CD1c-positive myeloid dendritic cell (primary cell): ENCODE results near the gene SLC8A1.

ENCODE experiments used
- DNase-seq: peaks from one replicate; pipeline ENCODE4 v3.0.0-alpha.2; 2016; ENCODE audit errors: extremely low spot score

SLC8A1 gene

DNA sequence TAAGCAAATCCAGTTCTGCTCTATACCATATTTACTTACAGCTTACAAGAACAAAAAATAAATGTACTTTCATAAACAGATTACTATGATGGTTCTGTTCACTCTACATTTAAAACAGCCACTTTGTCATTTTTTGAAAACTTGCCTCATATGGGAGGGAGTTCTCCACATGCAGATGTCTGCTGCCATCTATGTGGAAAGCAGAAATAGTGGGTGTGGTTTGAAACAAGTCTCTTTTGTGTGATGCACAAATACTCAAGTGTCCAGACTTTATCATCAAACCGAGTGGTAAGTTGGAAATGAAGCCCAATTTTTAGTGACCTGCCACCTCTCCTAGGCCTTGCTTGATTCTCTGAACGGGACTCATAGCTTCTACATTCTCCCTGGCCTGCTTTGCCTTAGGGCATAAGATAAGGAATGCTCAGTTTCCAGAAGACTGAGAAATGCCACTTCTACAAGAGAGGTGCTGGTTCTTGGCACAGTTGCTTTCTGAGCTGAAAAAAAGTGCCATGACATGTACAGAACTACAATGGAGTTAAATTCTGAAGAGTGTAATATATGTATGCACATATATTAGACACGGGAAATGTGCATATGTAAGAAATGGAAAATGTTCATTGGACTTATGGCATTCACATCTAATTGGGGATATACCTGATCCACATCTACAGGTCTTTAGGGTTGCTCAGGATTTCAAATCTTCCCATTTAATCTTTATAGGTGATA lies 221.0 kb downstream of the SLC8A1 start:
- no peak for DNase-seq

- DNase-seq: no peak
Observed at GRCh38 chr2:40230186-40230585, 221.7 kb downstream of the SLC8A1 start.

DNA sequence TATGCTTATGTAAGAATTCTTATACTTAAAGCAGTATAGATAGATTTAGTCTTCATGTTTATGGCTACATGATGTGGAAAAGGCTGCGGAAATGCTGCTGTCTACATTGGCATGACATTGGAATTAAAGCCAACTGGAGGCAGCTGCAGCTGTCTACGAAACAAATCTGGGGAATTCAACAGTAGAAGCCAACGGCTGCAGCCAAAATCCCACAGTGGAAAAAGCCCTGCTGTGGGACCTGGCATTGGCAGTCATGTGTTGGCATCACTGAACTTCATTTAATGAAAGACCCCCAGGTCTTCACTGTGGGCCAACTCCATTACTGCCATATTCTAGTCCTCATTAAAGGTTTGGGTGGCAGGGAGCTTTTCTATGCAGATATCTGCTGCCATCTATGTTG lies 223.6 kb downstream of the SLC8A1 start:
- DNase-seq: no peak

DNA sequence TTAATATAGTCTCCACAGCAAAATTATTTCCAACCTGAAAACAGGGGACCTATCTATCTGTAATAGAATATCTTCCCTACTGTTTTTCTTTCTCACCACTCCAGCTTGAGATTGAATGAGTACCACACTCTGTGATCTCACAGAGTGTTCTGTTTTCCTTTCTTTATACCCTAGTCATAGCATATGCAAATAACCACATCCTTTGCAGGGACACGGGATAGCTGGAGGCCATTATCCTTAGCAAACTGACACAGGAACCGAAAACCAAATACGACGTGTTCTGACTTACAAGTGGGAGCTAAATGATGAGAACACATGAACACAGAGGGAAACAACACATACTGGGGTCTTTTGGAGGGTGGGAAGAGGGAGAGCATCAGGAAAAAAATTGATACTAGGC lies 224.7 kb downstream of the SLC8A1 start:
- no peak for DNase-seq

DNA sequence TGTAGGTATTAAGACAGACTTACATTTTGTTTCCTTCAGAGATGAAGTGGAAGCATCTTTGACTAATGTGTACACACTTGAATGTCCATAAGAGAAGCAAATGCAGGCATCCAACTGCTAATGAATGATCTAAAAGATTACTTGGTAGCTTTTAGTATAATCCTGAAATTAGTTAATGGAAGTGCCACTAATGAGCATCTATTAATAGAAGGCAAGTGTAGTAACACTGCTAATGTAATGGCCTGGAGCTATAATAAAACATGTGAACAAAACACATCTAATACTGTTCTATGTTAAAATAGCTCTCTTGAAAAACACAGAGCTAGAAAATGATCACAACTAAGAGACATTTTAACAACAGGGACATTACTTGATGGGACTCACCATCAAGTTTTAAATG lies 225.3 kb downstream of the SLC8A1 start:
- no peak for DNase-seq

DNA sequence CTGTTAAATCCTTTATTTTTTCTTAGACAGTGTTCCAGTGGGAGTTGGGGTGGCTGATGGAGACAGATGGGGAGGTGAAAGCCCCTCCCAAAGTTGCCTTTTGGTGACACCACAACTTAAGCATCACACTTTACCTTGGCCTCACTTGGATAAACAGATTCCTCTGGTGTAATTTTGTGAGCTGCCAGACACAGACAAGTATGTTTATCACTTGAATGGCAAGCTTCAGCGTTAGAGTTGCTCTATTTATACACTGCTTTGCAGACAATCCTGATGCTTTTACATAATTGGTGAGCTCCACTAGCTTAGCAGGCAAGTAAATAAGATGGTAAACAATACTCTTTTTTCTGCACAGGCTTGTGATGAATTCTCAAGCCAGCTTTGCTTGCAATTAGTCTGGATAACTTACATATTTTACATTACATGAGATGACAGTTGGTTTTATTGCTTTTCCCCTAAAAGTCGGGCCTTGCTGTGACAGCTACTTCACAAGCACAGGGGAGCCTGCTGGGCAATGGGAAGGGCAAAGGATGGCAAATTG lies 226.2 kb downstream of the SLC8A1 start:
- no peak for DNase-seq

- DNase-seq: no peak
Observed at GRCh38 chr2:40224318-40224717, 227.6 kb downstream of the SLC8A1 start.

DNA sequence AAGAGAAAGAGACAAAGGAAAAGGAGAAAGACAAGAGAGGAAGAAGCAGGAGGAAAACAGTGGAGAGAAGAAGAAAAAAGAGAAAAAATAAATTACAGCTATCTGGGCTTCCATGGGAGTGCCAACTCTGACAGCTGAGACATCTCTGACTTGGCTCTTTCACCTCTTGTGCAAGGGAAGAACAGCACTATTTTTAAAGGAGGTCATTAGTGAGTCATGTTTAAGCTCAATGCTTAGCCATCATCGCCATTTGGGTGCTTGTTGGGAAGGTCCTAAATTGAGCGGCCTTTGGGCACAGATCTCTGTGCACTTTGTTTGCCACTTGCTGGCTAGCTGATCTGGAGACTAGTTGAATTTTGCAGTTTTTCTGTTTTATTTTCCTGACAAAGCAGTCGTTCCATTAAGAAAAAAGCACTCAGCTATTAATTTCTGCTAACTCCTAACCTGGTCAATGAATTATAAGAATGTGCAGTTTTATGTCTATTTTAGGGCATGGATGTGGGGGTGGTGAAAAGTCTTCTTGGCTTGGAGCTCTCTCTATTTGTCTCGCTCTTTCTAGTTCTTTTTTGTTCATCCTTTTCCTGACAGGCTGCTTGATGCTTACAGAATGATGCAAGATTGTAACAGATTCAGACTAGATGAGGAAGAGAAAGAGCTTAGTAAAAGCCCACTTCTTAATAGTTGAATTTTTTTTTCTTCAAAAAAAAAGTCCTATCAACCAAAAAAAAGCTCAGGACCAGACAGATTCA lies 231.5 kb downstream of the SLC8A1 start:
- no peak for DNase-seq

DNA sequence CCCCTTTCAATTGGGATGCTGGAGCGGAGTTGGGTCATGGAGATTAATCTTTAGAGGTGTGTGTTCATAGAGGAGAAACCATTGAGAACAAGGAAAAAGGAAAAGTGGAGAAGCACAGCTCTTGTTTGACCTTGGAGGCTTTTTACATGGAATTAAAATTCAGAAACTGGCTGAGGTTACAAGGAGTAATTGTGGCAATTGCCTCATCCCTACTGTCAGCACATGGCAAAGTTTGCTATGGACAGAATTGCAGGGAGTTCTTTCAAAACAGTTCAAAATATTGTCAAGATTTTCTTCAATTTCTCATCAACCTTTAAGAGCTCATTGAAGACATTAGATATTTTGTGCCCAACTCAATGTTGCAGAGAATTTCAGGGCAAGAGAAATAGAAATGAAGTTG lies 232.7 kb downstream of the SLC8A1 start:
- no peak for DNase-seq

- DNase-seq: no peak
Observed at GRCh38 chr2:40218679-40219078, 233.2 kb downstream of the SLC8A1 start.

DNA sequence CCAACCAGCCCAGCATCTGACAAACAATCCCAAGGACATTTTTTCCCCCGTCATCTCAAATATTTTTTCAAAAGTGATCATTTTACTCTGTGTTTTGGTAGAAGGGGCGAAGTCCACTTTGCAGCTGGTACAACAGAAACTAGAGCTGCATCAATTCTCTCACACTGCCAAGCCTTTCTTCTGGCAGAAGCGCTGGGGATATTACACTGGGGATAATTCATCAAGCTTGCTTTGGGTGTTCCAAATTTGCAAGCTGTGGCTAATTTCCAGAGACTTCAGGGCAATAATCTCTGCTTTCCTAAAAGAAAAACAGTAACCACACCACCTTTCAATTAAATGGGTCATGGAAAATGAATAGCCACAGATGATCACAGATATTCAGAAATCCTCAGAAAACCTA lies 238.3 kb downstream of the SLC8A1 start:
- no peak for DNase-seq

DNA sequence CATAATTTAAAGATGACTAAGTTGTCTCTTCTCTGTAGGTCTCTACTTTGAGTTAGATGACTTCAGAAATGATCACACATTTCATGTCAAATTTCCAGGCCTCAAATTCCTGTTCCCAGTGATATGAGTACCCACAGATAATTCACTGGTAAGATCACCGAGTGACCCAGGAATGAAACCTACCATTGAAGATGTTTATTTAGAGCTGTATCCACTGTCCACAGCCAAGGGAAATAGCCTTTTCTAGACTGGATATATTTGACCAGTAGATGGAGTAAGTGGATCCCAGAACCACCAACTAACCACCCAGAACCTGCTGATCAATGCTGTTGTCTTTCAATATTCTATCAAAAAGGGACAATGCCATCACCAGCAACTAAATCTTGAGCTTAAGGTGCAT lies 238.8 kb downstream of the SLC8A1 start:
- DNase-seq: no peak

- DNase-seq: no peak
Observed at GRCh38 chr2:40210968-40211353, 240.9 kb downstream of the SLC8A1 start.

GRCh38 chr2:40210344-40210967 lies 241.4 kb downstream of the SLC8A1 start:
- DNase-seq: no peak

- no peak for DNase-seq
Observed at GRCh38 chr2:40209761-40210160, 242.1 kb downstream of the SLC8A1 start.

DNA sequence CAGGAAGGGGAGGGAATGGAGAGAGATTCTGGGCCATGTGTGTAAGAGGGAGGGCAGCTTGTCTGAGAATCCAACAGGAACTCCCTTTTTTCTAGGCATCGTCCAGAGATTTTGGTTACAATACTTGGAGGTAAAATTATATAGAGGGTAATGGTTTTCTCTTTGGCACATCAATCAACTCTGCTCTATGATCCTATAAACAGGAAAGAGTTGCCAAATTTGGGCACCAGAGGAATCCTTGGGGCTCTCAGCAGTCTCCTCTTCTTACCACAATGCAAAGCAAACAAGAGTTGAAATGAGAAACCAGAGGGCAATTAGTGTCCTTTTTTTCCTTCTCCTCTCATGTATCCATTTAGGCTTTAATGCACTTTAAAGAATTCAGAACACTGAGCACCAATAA lies 243.4 kb downstream of the SLC8A1 start:
- no peak for DNase-seq

- DNase-seq: no peak
Observed at GRCh38 chr2:40204268-40204667, 247.6 kb downstream of the SLC8A1 start.

GRCh38 chr2:40202798-40203400 lies 249.0 kb downstream of the SLC8A1 start:
- DNase-seq: no peak

- no peak for DNase-seq
Observed at GRCh38 chr2:40201425-40201824, 250.5 kb downstream of the SLC8A1 start.

DNA sequence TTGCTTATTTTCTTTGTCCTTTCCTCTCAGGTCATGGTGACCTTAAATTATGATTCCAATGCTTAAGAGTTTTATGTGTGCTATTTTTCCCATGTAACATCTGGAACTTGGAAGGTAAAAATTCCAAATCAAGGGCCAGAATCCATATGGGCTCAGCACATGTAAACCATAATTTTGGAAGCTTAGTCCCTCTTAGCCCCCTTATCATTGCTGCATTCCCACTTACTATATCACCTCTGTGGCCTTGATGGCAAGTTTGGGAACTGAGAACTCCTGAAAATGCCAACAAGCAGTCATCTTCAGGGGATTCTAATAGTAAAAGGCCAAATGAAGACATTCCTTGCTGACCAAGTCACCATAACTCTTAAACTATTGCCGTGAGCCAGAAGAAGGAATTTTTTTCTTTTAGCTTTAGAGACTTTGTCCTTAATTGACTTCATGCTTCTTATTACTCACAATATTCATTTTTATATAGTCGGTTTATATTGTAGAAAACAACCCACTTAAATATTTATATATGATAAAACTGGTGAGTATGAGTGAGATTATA lies 251.4 kb downstream of the SLC8A1 start:
- DNase-seq: no peak

DNA sequence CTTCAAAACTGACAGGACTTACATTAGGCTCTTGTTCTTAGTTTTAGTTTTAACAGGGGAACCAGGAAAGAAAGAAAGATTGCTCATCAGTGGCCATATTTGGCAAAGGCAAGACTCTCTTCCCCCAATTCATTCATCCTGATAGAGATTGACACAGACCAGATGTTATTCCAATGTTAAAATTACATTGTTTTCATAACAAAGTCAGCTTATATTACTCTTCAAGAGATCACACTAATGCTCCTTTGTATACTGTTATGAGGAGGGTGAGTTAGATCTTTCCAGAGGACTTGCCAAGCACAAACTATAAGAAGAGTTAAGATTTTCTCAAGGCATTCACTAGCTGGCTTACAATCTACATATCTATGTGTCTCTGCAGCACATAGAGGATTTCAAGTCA lies 252.1 kb downstream of the SLC8A1 start:
- no peak for DNase-seq

GRCh38 chr2:40197121-40197520 lies 254.8 kb downstream of the SLC8A1 start:
- no peak for DNase-seq
